Inflammatory macrophage treated with lipopolysaccharide for 1 hour (primary cell): Measurements from ENCODE around the gene DISP3.

Experiments
- DNase-seq, 2 donors: peaks; one replicate each; pipeline ENCODE4 v3.0.0-alpha.2; 2020 to 2022

The DISP3 gene

GRCh38 chr1:11529763-11530730 is 51.1 kb downstream of the DISP3 start:
- no peak for DNase-seq

GRCh38 chr1:11530731-11531311 is 51.9 kb downstream of the DISP3 start:
- DNase-seq, result no peak

GRCh38 chr1:11531314-11531870 is 52.4 kb downstream of the DISP3 start:
- DNase-seq, result no peak

DNA sequence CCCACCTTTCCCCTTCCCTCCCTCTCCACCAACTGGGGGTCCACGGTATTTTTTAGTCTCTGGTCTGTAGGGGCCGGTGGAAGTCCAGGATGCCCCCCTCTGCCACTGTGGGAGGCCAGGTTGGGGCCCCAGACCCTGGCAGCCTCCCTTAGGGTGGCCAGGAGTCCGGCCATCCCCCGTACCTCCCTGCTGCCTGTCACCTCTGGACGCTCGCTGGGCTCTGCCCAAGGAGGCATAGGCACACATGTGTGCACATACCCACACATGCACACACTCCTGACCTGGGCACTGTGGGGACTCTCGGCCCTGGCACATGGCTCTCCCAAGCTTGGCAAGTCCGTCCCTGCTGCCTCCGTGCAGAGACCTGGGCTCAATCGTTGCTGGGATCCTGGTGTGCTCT is 53.0 kb downstream of the DISP3 start:
- no peak for DNase-seq

DNA sequence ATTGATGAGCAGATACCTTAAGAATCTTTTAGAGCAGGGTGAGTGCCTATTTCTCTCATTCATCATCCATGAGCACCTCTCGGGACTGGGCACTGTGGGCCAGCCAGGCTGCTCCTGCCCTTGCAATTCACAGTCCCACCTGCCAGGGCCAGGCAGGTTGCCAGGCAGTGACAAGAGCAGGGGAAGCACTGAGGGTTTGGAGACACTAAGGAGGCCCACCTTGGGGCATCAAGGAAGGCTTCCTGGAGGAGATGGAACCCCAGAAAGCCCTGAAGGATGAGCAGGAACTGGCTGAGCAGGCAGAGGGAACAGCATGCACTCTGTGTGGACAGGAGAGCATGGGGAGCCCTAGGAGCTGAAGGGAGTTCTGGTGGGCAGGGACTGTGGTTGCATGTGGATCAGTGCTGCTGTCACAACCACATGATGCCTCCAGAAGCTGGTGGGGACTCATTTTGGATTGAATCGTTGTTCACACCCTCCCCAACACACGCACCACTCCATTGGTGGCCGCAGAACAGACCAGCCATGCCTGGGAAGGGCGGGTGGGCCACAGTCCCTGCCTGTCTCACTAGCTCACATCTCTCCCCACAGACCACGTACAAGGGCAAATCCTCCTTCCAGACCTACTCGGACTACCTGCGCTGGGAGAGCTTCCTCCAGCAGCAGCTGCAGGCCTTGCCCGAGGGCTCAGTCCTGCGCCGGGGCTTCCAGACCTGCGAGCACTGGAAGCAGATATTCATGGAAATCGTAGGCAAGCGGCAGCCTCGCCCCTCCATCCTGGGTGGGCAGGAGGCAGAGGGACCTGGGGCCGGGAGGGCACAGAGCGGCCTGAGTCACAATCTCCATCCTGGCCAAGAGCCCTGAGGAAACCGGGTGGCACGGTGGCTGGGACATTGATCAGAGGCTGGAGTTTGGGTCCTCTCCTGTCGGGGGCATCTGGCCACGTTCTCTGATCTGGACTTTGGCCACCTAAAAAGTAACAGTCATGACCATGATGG is 55.1 kb downstream of the DISP3 start:
- no peak for DNase-seq

- no peak for DNase-seq
Observed at GRCh38 chr1:11534846-11535245, 55.9 kb downstream of the DISP3 start.

DNA sequence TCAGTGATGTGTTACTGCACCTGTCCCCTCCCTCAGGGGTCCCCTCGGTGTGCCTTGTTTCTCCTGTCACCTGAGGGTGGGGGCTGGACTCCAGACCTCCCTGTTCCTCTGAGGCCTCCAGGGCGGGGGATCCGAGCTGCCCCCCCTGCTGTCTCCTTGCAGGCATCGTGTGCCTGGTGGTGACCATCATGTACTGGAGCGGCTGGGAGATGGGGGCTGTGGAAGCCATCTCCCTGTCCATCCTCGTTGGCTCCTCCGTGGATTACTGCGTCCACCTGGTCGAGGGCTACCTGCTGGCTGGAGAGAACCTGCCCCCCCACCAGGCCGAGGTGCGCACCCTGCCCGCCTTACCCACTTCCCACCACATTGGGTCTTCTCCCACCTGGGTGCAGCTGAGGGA is 56.4 kb downstream of the DISP3 start:
- no peak for DNase-seq

DNA sequence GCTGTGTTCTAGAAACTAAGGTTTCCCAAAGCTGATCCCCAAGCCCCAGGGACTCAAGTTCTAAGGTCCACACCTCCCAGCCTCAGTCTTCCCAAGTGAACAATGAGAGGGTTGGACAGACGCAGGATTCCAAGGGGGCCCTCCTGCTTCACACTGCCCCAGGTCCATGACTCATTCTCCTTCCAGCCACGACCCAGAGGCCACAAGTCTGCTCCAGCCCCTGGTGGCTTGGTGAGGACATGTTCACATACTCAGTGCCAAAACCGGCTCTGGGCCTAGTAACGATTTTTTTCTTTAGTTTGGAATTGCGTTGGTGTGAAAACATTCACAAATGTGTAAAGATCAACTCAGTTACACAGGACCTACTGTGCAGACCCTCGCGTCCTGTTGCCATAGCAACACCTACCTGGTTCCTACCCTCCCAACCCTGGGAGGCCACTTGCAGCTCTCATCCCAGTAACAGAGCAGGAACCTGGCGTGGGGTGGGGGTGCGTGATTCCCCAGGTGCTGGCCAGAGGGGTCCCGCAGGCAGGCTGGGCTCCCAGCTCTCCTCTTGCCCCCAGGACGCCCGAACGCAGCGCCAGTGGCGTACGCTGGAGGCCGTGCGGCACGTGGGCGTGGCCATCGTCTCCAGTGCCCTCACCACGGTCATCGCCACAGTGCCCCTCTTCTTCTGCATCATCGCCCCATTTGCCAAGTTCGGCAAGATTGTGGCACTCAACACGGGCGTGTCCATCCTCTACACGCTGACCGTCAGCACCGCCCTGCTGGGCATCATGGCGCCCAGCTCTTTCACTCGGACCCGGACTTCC is 57.0 kb downstream of the DISP3 start:
- DNase-seq, result no peak

GRCh38 chr1:11536573-11537379 is 57.8 kb downstream of the DISP3 start:
- no peak for DNase-seq

DNA sequence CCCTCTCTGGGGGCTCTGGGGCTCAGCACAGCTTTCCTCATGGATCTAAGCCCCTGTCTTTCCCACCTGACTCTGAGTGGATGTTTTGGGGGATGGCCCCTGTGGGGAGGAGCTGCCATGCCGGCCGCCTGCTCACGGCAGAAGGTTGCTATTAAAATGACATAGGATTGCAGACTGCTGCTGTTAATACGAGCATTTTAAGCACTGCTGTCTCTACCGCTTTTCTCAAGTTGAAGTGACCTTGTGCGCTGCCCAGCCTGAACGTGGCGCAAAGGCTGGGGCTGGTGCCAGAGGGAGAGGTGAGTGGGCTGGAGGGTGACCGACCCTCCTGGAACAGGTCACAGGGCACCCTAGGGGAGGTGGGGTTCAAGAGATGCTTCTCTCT is 58.4 kb downstream of the DISP3 start:
- DNase-seq, result no peak

- no peak for DNase-seq
Observed at GRCh38 chr1:11537854-11538591, 59.1 kb downstream of the DISP3 start.

DNA sequence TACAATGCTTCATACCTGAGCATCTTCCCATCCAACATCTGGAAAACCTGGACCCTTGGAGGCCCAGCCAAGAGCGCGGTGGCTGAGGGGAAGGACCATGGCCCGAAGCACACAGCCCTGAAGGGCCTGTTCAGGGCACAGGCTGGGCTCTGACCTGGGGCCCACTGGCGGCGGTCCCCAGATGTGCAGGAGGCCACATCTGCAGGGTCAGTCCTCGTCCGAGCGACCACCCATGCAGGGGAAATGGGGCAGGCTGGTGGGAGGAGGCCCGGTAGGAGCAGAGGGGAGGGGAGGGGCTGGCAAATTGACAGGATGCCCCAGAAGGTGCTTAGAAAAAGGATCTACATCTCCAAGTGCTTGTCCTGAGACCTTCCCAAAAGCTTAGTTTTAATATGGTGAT is 59.9 kb downstream of the DISP3 start:
- DNase-seq, result no peak

DNA sequence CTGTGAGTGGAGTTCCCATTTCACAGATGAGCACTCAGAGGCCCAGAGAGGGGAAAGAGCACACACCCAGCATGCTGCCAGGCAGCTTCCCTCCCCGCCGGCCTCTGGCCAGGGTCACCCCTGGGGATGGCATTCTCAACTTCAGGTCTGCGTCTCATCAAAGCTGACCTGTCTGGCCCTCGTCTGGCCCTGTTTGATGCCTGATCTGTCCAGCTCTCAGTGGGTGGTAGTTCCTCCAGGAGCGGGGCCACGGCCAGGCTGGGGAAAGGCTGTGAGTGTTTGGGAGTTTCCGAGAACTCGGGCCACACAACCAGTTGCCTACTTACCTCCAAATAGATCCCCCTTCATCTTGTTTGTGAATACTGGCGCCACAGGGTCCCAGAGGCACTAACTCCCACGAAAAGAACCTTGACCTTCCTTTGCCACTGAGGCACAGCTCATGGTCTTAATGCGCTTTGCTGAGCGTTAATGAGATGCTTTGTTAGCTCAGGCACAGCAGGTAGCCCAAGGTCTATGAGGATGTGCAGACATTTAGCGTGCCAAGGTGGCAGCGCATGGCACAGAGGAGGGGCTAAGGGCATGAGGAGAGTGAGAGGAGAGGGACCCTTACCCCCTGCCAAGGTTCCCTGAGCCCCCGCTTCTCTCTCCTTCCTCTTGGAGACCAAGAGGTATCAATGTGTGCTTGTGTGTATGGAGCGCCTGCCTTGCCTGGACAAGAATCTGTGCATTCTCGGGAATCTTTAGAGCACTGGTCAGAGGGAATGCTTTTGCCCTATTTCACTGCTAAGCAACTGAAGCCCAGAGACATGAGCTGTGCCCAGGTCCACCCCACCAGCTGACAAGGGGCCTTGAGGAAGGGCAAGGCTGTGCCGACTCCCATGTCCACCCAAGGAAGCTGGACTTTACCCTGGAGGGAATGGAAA is 61.2 kb downstream of the DISP3 start:
- no peak for DNase-seq

GRCh38 chr1:11540773-11541160 is 61.8 kb downstream of the DISP3 start:
- no peak for DNase-seq

DNA sequence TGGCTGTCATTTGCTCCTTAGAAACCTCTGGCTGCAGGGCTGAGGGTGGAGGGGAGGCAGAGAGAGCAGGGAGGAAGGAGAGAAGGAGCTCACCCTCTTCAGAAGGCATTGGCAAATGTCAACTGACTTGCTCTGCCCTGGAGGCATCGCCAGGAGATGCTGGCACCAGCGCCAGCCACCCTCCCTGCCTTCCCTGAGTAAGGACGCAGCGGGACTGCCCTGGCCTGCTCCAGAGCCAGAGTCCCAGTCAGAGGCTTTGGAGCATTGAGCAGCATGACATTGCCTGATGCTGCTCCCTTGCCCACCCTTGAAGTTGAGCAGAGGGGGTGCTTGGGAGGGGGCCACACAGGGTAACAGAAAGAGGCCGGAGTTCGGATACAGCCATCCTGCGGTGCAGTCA is 62.3 kb downstream of the DISP3 start:
- no peak for DNase-seq

DNA sequence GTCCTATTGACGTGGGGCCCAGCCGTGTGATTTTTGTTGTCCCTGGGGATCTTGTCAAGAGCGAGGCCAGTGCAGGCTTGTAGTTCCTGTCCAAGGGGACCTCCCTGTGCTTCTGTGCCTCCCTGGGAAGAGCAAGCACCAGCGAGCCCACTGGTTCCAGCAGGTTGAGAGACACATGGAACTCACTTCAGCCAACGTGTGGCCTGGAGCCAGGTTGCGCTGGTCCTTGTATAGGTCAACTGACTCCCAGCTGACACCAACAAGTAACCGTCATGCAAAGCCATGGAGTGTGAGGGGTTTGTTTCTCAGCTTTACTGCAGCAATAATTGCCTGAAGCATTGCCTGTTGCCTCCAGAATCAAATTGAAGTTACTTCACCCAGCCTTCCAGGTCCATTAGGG is 63.0 kb downstream of the DISP3 start:
- DNase-seq, result no peak

DNA sequence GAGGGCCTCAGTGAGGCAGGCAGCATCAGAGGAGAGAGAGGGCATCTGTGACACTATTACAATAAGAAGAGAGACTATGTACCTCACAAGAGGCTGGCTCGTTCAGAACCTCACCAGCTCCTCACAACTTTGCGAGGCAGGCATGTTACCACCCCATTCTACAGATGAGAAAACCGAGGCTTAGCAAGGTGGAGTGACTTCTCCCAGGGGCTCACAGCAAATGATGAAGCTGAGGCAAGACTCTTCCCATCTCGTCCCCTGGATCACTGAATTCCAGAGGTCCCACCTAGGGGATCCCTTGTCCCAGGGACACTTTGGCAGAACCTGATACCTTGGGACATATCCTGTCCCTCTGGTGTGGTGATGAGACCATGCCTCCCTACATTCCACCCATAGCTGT is 64.4 kb downstream of the DISP3 start:
- no peak for DNase-seq

GRCh38 chr1:11543796-11544195 is 64.8 kb downstream of the DISP3 start:
- DNase-seq, result no peak

GRCh38 chr1:11546456-11546855 is 67.5 kb downstream of the DISP3 start:
- no peak for DNase-seq
